ENCODE measurements around the gene RAMP1.
"Not testable (repeated sequence)": the region's sequence is repeated elsewhere in the genome, so short reads cannot be mapped to it uniquely, and the experiment has no call there.

Gene RAMP1

DNA sequence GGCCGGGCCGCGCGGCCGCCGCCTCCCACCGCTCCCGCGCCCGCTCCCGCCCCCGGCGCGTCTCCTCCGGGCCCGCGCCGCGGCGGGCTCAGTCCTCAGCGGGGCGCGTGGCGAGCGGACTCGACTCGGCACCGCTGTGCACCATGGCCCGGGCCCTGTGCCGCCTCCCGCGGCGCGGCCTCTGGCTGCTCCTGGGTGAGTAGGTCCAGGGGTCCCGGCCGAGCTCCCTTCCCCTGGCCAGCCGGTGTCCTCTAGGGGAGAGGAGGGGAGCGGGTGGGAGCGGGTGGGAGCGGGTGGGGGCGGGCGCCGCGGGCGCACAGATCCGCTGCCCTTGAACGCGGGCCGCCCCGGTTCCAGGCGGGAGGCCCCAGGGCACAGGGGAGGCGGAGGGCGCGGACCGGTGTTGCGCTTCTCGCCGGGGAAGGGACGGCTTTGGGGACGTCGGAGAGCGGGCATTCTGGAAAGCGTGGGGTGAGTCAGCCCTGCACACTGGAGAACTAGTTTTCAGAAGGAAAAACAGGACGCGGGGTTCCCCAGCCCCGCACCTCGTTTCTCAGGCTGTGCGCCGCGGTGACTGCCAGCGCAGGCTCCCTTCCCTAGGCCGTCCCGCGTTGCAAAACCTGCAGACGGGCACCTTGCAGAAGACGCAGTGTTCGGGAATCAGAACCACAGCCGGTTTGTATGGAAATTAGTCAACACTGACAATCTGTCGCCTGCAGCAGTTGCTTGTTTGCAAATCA, at the start of gene RAMP1:
Gene RAMP1, plus strand, starts transcription at position 91 of the 740 bp plus-strand sequence. Its CDS starts 53 bp downstream, at position 144.
- no peak for DNase-seq

DNA sequence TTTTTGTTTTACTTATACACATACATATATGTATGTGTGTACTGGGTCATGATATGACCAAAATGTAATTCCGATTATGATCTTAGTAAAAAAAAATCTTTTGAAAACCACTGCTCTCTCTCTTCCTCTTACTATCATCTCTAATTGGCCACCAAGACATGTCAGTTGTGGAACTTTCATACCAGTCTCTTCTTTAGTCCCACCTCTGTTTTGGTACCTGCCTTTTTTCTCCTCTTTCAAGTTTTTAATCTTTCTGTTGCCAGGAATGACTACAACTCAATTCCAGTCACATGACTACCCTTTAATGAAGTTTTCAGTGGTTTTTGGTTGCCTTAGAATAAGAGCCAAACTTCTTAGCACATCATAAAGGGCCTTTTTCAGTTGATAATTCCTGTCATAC, 43.8 kb upstream of the RAMP1 start:
- DNase-seq, result no peak

DNA sequence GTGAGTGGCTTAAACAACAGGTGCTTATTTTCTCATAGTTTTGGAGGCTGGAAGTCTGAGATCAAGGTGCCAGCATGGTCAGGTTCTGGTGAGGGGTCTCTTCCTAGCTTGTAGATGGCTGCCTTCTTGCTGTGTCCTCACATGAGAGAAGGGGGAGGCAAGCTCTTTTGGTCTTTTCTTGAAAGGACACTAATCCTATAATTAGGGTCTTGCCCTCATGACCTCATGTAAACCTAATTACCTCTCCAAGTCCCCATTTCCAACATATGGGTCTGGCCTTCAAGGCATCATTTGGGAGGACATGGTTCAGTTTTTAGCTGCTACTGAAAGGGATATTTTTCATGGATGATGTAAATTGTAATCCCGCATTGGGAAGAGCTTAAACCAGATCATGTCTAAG, 42.9 kb upstream of the RAMP1 start:
- no peak for DNase-seq

DNA sequence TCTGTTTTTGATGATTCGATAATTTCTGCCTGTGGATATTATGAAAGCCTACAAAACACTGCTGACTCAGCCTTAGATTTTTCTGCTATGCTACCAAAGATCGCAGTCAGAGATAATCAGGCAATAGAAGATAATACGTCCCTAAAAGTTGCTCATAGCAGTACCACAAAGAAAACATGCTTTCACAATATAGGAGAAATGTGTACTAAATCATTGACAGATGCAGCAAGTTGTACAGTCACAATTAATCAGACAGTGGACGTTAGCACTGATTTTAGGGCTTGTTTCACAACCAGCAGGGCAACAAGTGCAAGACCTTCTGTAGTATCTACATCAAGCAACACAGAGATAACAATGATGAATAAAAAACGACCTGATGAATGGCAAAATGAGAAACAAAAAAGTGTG, 41.4 kb upstream of the RAMP1 start:
- DNase-seq, result no peak

DNA sequence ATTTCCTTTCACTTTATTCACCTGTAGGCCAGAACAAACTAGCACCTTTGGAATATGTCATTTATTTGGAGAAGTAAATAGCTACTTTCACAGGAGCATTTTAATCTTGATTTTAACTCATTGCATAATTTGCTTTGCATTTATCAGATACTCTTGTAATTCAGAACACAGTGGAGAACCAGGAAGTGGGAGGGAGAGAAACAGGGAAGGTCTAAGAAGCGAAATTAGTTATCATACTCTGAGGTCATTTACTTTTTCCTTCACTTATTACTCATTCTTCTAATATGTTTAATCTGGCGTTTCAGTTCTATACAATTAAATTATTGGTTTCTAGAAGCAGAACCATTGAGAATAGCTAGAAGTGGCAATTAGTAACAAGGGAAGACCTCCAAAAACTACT, 40.2 kb upstream of the RAMP1 start:
- DNase-seq, result no peak

DNA sequence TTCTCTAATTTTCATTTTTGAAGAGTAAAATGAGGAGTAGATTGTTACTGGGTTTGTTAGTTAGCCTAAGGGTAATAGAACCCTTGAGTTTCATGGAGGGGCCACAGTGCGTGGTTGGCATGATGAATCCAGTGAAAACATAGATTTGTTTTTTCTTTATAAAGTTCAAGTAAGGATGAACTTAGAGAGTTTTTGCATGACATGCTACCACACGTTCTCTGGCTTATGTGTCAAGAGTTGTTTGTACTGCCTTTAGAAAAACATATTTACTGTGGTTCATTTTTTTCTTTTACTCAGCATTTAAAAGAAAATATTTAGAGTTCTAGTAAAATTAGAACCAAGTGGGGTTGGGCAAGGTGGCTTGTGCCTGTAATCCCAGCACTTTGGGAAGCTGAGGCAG, 39.0 kb upstream of the RAMP1 start:
- DNase-seq, result no peak

DNA sequence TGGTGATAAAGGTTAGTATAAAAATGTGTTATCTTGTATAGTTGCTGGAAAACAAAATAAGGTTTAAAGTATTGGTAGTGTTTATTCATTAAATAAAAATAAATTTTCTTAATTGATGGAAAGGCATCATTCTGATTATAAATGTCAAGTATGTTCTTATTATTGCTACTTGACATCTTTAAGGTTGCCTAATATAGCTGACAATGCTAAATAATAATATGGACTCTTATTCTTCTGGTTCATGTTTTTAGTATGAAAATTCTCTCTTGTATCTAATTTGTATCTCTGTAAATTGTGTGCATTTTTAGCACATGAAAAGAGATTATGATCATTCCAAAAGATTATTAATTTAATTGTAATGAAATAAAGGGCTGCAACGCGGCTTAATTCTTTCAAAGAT, 35.9 kb upstream of the RAMP1 start:
- no peak for DNase-seq

DNA sequence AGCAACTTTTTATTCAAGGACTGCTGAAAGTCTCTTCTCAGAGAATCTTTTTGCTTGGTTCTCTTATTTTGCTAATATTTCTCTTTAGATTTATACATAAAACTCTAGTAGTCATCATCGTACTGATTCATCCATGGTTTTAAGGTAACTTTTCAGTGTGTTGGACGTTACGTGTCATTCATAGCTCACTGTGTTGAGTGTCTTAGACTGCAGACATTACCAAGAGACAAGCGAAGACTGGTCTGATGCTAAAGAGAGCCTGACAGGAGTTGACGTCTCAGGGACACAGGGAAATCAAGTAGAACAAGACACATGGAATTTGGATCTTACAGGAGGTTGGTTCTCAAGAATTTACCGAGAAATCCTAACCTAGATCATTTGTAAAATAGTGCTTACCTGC, 35.3 kb upstream of the RAMP1 start:
- no peak for DNase-seq

DNA sequence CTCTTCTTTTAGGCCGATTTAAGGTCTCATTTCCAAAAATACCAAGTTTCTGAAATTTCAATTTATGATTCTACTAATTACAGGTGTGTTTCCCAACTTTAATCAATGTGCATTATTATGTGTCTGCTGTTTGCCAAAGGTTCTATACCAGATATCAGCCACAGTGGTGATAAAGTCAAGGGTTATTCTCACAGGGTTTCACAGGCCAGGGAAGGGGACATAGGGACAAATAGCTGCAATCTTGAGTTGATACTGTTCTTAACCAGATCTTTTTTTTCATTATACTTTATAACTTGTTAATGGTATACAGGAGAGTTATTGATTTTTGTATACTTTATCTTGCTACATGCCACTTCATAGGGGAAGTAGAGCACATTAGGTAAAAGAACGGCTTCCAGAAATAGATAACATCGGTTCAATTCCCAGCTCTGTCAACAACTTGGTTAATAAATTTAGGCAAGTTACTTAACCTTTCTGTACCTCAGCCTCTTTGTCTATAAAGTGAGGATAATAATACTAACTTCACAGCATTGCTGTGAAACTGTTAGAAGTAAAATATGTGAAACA, 31.9 kb upstream of the RAMP1 start:
- DNase-seq, result no peak

DNA sequence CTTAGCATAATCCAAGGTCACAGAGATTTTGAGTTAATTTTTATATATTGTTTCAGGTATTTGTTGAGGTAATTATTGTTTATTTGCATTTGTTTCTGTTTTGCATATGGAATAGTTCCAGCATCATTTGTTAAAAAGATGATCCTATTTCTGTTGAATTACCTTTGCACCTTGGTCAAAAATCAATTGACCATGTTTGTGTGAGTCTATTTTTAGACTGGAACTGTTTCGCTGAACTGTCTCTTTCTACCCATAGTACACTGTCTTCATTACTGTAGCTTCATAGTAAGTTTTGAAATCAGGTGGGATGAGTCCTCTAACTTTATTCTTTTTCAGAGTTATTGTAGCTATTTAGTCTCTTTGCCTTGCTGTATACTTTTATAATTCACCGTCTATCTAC, 28.9 kb upstream of the RAMP1 start:
- DNase-seq, result no peak

DNA sequence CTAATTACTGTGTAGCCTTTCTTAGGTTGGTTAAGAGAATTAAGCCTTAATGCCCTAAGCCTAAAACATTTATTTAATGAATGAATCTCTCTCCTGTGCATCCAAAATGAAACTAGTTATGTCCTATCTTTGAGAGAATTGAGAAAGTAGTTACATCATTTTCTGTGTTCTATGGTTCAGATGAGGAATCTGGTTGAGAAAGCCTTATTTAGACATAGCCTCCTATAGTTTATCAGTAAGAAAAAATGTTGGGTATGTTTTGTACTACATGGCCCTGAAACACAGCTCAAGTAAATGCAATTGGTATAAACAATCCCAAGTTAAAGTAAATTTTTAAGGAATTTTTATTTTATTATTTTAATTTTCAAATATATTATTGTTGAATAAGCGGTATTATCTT, 25.9 kb upstream of the RAMP1 start:
- DNase-seq, result no peak

DNA sequence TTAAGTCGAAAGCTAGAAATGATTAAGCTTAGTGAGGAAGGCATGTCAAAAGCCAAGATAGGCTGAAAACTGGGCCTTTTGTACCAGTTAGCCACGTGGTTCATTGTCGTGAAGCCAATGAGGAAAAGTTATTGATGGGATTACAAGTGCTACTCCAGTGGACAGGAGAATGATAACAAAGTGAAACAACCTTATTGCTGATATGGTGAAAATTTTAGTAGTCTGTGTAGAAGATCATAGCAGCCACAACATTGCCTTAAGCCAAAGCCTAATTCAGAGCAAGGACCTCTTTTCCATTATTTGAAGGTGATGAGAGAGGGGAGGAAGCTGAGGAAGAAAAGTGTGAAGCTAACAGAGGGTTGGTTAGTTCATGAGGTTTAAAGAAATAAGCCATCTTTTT, 24.1 kb upstream of the RAMP1 start:
- DNase-seq, result no peak

DNA sequence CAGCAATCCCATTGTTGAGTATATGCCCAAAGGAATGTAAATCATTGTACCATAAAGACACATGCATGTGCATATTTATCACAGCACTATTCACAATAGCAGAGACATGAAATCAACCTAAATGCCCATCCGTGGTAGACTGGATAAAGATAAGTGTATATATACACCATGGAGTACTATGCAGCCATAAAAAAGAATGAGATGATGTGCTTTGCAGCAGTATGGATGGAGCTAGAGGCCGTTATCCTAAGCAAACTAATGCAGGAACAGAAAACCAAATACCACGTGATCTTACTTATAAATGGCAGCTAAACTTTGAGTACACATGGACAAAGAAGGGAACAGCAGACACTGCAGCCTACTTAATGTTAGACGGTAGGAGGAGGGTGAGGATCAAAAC, 18.4 kb upstream of the RAMP1 start:
- DNase-seq, result no peak

DNA sequence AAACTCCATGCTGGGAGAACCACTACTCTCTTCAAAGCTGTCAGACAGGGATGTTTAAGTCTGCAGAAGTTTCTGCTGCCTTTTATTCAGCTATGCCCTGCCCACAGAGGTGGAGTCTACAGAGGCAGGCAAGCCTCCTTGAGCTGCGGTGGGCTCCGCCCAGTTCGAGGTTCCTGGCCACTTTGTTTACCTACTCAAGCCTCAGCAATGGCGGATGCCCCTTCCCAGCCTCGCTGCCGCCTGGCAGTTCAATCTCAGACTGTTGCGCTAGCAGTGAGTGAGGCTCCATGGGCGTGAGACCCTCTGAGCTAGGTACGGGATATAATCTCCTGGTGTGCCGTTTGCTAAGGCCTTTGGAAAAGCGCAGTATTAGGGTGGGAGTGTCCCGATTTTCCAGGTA, 10.5 kb upstream of the RAMP1 start:
- not testable (repeated sequence) for DNase-seq

DNA sequence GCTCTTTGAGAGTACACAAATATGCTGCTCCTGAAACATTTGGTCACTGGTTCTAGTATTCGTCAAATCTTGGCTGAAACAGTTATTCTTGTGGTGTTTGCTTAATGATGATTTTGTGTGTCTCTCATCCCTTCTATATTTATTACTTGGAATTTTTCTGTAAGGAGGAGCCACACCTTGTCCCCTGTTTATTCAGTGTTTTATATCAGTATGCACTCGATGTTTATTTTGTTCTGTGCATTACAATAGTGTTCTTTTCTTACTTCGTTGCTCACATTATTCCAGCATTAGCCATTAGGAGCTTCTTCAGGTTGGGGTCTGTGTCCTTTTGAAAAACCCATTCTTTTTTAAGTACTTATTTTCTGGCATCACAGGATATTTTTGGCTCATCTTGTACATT, 5.1 kb upstream of the RAMP1 start:
- no peak for DNase-seq

DNA sequence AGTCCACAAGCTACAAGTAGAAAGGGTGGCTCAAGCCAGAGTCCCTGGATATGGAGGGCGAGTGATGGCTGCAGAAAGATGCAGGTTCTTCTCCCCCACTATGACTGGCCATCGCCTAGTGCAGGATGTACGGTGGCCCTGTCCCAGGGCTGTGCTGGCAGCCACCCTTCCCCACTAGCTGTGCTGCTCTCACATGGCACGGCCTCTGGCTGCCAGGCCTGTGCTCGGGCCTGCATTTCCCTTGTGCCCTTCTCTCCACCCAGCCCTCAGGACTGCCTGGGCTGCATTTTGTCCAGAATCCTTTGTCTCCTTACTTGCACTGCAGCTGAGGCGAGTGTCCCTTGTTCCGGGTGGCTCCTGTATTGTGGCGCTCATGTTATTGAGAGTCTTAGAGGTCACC, 1.6 kb upstream of the RAMP1 start:
- DNase-seq, result no peak

DNA sequence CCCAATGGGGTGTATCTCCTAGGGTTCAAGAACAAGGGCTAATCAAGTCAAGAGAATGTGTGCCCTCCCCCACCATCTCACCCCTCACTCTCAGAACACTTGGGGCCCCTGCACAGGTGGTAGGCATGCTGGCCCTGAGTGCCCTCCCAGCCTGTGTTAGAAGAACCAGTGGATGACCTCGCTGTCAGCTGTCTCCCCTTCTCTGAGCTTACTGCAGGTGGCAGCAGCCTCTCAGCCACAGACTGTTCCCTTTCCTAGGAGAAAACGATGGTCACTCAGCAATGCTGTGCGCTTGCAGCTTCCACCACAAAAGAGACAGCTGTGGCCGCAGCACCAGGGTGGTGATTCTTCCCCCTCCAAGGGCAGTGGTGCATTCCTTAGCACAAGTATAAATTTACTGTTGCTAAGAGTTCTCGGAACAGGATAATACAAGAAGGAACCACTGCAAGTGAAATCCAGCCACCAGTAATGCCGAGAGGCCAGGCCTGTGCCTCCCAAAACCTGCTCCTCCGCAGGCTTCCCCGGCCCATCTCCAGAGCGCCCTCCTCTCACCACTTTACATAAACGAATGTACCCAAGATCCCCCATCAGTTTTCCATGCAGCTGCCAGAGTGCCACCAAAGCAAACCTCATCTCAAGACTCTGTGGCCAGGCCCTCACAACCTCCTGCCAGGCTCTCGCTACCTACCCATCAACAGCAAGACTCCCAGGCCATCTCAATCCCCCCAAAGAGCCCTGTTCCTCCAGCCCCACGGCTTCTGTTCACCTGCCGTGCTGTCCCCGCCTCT, 935 bp upstream of the RAMP1 start:
- no peak for DNase-seq

DNA sequence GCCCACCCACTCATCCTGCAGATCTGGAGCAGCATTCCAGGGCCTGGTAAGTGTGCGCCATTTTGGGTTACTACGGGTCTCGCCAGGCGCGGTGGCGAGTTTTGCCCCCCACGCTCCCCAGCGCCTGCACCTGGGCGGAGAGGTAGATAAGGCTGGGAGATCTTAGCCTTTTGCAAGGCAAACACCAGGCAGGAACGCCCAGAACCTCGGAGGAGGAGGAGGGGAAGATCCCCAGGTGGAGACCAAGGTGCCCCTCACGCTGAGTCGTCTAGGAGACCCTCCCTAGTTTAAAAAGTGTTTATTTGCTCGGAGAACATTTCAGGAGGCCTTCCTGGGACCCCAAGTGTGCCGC, 365 bp upstream of the RAMP1 start:
- DNase-seq, result no peak

DNA sequence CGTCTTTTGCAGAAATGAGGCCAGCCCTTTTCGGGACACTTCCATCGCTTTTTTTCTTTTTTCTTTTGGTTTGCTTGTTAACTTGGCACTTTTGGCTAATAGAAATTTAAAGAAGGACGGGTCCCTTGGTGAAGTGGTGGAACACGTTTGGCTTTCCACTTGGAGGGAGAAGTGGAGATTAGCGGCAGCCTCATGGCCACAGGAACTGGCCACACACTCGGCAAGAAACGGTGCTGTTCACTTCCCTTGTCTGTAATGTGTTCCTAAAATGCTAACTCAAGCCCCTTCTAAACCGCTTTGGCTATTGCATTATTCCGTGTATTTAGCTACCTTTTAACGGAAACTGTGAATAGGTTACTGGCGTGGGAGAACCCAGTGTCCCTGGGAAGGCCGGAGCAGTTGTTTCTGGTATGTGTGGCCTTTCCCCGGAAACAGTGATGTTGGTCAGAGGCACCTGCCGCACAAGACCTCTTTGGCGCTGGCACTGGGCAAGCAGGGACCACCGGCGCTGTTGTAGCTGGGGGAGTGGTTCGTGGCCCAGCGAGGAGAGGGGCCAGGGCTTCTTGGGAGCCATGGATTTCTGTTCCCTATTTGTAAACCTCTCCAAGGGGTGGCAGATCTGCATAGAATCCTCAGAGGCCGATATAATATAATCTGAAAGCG, 981 bp downstream of the RAMP1 start:
- no peak for DNase-seq

DNA sequence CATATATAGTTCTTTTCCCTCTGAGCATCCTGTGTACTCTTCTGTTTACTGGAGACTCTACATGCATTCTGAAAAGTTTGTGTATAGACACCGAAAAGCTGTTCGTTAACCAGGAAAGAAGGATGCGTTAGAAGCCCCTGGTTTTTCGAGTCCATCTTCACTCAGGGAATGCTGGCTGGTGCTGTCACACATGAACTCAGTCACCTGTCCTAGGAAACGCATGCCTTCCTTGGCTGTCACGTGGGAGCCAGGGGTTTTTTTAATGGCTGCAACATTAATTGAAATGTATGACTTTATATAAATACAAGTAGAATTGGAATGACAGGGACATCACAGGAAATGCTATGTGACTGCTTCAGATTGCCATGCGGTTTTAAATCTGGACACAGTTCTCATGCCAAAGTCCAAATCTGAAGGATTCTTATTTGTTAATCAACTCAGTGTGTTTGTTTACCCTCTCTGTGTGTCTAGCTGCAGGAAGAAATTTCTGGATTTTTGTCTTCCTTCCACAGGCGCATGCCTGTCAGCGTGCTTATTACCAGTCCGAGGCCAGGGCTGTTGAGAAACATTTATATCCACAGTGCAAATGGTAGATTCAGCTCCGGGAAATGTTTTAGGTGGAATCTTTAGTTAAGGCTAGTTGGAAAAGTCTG, 2.6 kb downstream of the RAMP1 start:
- no peak for DNase-seq

DNA sequence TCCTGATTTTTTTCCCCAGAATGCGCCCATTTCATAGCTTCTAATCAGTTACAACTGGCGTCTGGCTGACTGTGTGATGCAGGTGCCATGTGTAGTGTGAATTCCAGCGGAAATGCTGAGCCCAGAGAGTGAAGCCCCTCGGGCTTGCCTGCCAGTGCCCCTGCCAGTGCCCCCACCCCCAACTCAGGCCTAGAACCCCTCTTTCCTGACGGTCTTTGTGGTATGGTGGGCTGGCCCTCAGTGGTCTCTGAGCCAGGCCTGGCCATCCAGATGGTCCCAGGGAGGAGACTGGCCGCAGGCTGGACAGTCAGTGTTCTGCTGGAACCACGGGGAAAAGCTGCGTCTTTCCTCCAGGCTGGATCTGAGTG, 3.1 kb downstream of the RAMP1 start:
- DNase-seq, result no peak

DNA sequence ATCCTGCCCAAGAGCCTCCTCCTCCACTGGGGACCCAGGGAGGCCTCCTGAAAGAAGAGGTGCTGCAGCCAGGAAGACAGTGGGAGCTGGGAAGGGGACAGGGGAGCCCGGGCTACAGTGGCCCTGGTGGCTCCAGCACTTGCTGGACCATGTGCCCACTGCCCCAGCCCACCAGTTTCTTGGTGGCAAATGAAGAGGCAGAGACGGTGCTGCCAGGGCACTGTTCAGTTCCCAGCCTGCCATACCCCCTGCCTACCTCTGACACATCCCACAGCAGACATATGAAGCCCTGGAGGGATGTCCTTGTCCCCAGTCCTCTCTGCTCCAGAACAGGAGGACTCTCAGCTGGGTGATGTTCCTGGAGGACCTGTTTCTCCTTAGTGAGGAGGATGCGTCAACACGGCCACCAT, 3.7 kb downstream of the RAMP1 start:
- DNase-seq, result no peak

DNA sequence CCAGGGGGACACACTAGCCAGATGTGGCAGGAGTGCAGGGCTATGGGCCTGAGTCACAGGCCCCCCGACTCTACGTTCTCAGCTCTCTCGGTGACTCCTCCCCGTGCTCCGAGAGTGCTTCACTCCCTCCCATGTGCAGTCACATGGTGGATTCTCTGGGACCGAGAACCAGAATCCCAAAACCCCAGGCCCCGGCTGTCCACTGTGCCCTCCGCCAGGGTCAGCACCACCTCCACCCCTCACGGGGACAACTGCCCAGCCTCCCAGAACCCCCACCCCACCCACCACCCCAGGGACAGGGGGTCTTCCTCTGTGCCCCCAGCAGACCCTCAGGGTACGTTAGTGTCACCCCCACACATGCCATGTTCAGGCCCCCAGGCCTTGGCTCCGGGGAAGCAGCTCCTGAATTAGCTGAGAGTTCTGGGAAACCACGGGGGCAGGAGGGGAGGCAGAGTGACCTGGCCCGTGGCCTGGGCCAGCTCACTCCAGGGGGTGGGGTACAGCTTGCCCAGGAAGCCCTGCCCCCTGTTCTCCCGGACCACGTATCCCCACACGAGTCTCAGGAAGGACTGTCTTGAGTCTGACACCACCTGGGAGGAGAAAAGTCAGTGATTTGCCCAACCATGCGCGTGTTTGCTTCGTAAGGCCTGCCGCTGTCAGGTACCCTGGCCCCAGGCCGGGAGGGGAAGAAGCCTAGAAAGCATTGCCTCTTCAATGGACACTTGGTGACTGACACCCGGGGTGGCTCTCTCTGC, 4.4 kb downstream of the RAMP1 start:
- DNase-seq, result no peak

Data from NCI-H1048 (cell line).